ENCODE measurements around the gene WNT3.

Gene WNT3

GRCh38 chr17:46833840-46834208 is 15.3 kb upstream of the WNT3 start:
- Histone ChIP-seq H3K27ac (ENCODE audit: low read depth, low read length) (no peak overlapping the region), H3K4me1 (ENCODE audit: insufficient read depth, low read length) (no peaks in the 10 kb centered on the region), H3K36me3 (ENCODE audit: insufficient read depth, low read length) (no peaks in the 10 kb centered on the region), H3K9ac (ENCODE audit: low read length) (no peak overlapping the region), H3K9me3 (ENCODE audit: low read length) (no peaks in the 10 kb centered on the region), H3K27me3 (ENCODE audit: control insufficient read depth in 1 of 2, insufficient read depth in 2 of 2, low read length in 2 of 2) (no peaks in the 10 kb centered on the region), H3K4me3 (ENCODE audit: low read depth in 1 of 2, low read length in 2 of 2) (no peak overlapping the region)

- Histone ChIP-seq H3K27ac (ENCODE audit: low read depth, low read length) (no peak overlapping the region), H3K4me3 (ENCODE audit: low read depth in 1 of 2, low read length in 2 of 2) (no peak overlapping the region), H3K4me1 (ENCODE audit: insufficient read depth, low read length) (no peaks in the 10 kb centered on the region), H3K9ac (ENCODE audit: low read length) (no peak overlapping the region), H3K9me3 (ENCODE audit: low read length) (no peaks in the 10 kb centered on the region), H3K27me3 (ENCODE audit: control insufficient read depth in 1 of 2, insufficient read depth in 2 of 2, low read length in 2 of 2) (no peaks in the 10 kb centered on the region), H3K36me3 (ENCODE audit: insufficient read depth, low read length) (no peaks in the 10 kb centered on the region)
These were observed 14.7 kb upstream of the WNT3 start for GRCh38 chr17:46832945-46833839.

- H3K9ac ChIP-seq (ENCODE audit: low read length) = no peak overlapping the region
- H3K4me1 ChIP-seq (ENCODE audit: insufficient read depth, low read length) = no peaks in the 10 kb centered on the region
- no peak overlapping the region for H3K4me3 ChIP-seq (ENCODE audit: low read depth in 1 of 2, low read length in 2 of 2)
- no peaks in the 10 kb centered on the region for H3K36me3 ChIP-seq (ENCODE audit: insufficient read depth, low read length)
- no peak overlapping the region for H3K27ac ChIP-seq (ENCODE audit: low read depth, low read length)
- H3K27me3 ChIP-seq (ENCODE audit: control insufficient read depth in 1 of 2, insufficient read depth in 2 of 2, low read length in 2 of 2) = no peaks in the 10 kb centered on the region
- no peaks in the 10 kb centered on the region for H3K9me3 ChIP-seq (ENCODE audit: low read length)
These were observed 13.9 kb upstream of the WNT3 start for GRCh38 chr17:46832331-46832821.

DNA sequence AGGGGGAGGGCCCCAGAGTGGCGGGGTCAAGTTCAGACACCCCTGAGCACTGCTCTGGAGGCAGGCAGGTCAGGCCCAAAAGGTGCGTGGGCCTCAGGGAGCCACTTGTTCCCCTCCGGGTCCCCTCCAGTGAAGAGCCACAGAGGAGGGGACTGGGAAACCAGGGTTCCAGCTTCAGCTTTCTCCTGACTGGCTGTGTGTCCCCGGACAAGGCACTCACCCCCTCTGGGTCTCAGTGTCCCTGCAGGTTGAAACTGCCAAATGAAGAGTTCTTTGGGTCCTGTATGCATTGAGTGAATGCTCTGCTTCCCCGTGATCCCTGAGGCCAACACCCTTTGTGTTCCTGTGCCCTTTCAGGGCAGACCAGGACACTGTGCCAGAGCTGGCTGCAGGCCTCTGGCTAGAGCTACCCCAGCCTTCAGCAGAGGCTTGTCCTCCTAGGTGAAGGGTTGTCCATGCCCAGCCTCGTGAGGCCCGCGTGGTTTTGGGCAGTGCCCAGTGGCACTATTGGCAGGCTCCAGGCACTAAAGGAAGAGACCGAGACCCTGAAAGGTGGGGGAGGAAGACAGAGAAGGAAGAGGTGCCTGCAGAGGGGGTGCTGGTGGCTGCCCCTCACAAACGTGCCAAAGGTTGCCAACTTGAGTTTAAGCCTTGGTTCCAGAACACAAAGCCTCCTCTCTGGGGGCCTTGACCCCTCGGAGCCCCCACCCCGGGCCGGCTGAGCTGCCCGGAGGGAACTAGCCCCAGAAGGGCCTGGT is 13.3 kb upstream of the WNT3 start:
- H3K9ac ChIP-seq (ENCODE audit: low read length) = no peak overlapping the region

GRCh38 chr17:46827274-46827673 is 8.8 kb upstream of the WNT3 start:
- Histone ChIP-seq H3K4me1 (ENCODE audit: insufficient read depth, low read length) (no peaks in the 10 kb centered on the region), H3K9me3 (ENCODE audit: low read length) (no peaks in the 10 kb centered on the region), H3K36me3 (ENCODE audit: insufficient read depth, low read length) (no peaks in the 10 kb centered on the region), H3K4me3 (ENCODE audit: low read depth in 1 of 2, low read length in 2 of 2) (no peak overlapping the region), H3K27me3 (ENCODE audit: control insufficient read depth in 1 of 2, insufficient read depth in 2 of 2, low read length in 2 of 2) (peaks cover 0 to 9% of the 10 kb centered on the region in 2 donors), H3K9ac (ENCODE audit: low read length) (no peak overlapping the region), H3K27ac (ENCODE audit: low read depth, low read length) (no peak overlapping the region)

More for the DNA sequence above, 13.3 kb upstream of the WNT3 start:
- H3K27ac ChIP-seq (ENCODE audit: low read depth, low read length) = no peak overlapping the region
- H3K4me3 ChIP-seq (ENCODE audit: low read depth in 1 of 2, low read length in 2 of 2) = no peak overlapping the region
- no peaks in the 10 kb centered on the region for H3K4me1 ChIP-seq (ENCODE audit: insufficient read depth, low read length)
- H3K36me3 ChIP-seq (ENCODE audit: insufficient read depth, low read length) = no peaks in the 10 kb centered on the region
- H3K9me3 ChIP-seq (ENCODE audit: low read length) = no peaks in the 10 kb centered on the region
- no peaks in the 10 kb centered on the region for H3K27me3 ChIP-seq (ENCODE audit: control insufficient read depth in 1 of 2, insufficient read depth in 2 of 2, low read length in 2 of 2)

DNA sequence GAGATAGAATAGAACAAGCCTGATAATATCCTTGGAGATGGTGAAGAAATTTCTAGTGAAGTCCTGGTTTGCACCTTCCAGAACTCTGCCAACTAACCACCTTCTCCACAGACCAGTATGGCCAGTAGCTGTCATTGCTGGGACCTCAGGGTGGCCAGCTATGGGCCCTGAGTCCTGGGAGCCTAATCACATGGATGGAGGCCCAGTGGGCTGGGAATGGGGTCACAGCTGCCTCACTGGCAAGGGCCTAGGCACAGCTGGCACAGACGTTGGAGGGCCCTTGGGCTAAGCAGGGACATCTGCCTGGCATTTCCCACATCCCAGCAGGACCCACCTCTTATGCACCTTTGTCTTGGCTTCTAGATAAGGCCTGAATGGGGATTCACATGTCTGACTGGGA is 7.6 kb upstream of the WNT3 start:
- Histone ChIP-seq H3K4me1 (ENCODE audit: insufficient read depth, low read length) (no peaks in the 10 kb centered on the region), H3K4me3 (ENCODE audit: low read depth in 1 of 2, low read length in 2 of 2) (no peak overlapping the region), H3K9ac (ENCODE audit: low read length) (no peak overlapping the region), H3K27me3 (ENCODE audit: control insufficient read depth in 1 of 2, insufficient read depth in 2 of 2, low read length in 2 of 2) (peaks cover 7 to 21% of the 10 kb centered on the region in 2 donors), H3K27ac (ENCODE audit: low read depth, low read length) (no peak overlapping the region), H3K36me3 (ENCODE audit: insufficient read depth, low read length) (no peaks in the 10 kb centered on the region), H3K9me3 (ENCODE audit: low read length) (no peaks in the 10 kb centered on the region)

DNA sequence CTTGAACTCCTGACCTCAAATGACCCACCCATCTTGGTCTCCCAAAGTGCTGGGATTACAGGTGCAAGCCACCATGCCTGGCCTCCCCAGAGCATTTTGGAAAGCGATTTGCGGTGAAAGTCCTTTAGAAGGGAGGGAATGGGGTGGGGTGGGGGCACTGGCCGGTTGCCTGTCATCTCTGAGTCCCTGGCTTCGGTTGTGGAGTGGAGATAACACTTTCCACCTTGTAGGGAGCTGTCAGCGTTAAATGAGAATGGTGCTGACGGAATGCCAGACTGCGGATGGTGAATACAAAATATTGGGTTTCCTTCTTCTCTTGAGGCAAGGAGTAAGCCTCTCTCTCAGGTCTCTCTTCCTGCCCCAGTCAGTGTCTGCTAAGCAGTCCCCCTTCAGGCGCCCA is 5.2 kb upstream of the WNT3 start:
- Histone ChIP-seq H3K4me1 (ENCODE audit: insufficient read depth, low read length) (peaks cover 10% of the 10 kb centered on the region), H3K4me3 (ENCODE audit: low read depth in 1 of 2, low read length in 2 of 2) (no peak overlapping the region), H3K9ac (ENCODE audit: low read length) (no peak overlapping the region), H3K36me3 (ENCODE audit: insufficient read depth, low read length) (no peaks in the 10 kb centered on the region), H3K27me3 (ENCODE audit: control insufficient read depth in 1 of 2, insufficient read depth in 2 of 2, low read length in 2 of 2) (peaks cover 18 to 45% of the 10 kb centered on the region in 2 donors), H3K9me3 (ENCODE audit: low read length) (no peaks in the 10 kb centered on the region), H3K27ac (ENCODE audit: low read depth, low read length) (no peak overlapping the region)

DNA sequence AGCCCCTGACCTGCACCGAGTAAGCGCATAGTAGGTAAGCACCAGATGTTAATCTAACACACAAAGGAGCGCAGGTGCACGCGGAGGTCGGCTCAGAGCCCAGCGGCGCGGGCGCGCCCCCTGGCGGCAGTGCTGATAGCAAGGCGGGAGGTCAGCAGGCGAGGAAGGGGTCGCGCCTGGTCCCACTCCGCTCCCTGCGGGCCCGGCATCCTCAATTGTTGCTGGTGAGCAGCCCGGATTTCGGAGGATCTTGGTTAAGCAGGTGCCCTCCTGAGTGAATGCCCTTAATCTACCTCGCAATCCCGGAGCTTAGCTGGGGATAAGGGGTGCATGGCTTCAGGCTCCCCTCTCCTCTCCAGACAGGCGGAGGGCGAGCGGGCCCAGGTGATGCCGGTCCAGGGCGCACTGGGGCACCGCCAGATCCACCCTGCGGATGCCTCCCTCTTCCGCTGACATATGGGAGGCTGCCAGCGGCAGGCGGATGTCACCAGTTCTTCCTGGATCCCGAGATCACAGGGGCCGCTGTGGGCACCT is 4.0 kb upstream of the WNT3 start:
- Histone ChIP-seq H3K9ac (ENCODE audit: low read length) (no peak overlapping the region), H3K36me3 (ENCODE audit: insufficient read depth, low read length) (no peaks in the 10 kb centered on the region), H3K27ac (ENCODE audit: low read depth, low read length) (no peak overlapping the region), H3K4me3 (ENCODE audit: low read depth in 1 of 2, low read length in 2 of 2) (no peak overlapping the region), H3K27me3 (ENCODE audit: control insufficient read depth in 1 of 2, insufficient read depth in 2 of 2, low read length in 2 of 2) (peaks cover 24 to 56% of the 10 kb centered on the region in 2 donors), H3K4me1 (ENCODE audit: insufficient read depth, low read length) (peaks cover 10% of the 10 kb centered on the region), H3K9me3 (ENCODE audit: low read length) (no peaks in the 10 kb centered on the region)

GRCh38 chr17:46821482-46822387 is 3.2 kb upstream of the WNT3 start:
- Histone ChIP-seq H3K36me3 (ENCODE audit: insufficient read depth, low read length) (no peaks in the 10 kb centered on the region), H3K27me3 (ENCODE audit: control insufficient read depth in 1 of 2, insufficient read depth in 2 of 2, low read length in 2 of 2) (peaks cover 31 to 63% of the 10 kb centered on the region in 2 donors), H3K27ac (ENCODE audit: low read depth, low read length) (no peak overlapping the region), H3K4me3 (ENCODE audit: low read depth in 1 of 2, low read length in 2 of 2) (no peak overlapping the region), H3K4me1 (ENCODE audit: insufficient read depth, low read length) (peaks cover 10% of the 10 kb centered on the region), H3K9ac (ENCODE audit: low read length) (no peak overlapping the region), H3K9me3 (ENCODE audit: low read length) (no peaks in the 10 kb centered on the region)

- H3K27ac ChIP-seq (ENCODE audit: low read depth, low read length) = no peak overlapping the region
- H3K36me3 ChIP-seq (ENCODE audit: insufficient read depth, low read length) = no peaks in the 10 kb centered on the region
- peaks cover 10% of the 10 kb centered on the region for H3K4me1 ChIP-seq (ENCODE audit: insufficient read depth, low read length)
- H3K9me3 ChIP-seq (ENCODE audit: low read length) = no peaks in the 10 kb centered on the region
- H3K27me3 ChIP-seq (ENCODE audit: control insufficient read depth in 1 of 2, insufficient read depth in 2 of 2, low read length in 2 of 2) = peaks cover 40 to 69% of the 10 kb centered on the region in 2 donors
- H3K9ac ChIP-seq (ENCODE audit: low read length) = no peak overlapping the region
- H3K4me3 ChIP-seq (ENCODE audit: low read depth in 1 of 2, low read length in 2 of 2) = no peak overlapping the region
These were observed 2.3 kb upstream of the WNT3 start for GRCh38 chr17:46820592-46821450.

Data from muscle layer of colon (tissue), 2 donors.